GM19467 (cell line): ENCODE measurements around the gene XPOT.
"Not testable (repeated sequence)": the region's sequence is repeated elsewhere in the genome, so short reads cannot be mapped to it uniquely, and the experiment has no call there.

Source experiments
- ATAC-seq: cut with Tn5 transposase; IDR thresholded peaks from one replicate; pipeline ENCODE4 v1.9.1; 2021; ENCODE audit warnings: mild to moderate bottlenecking, moderate library complexity; ENCODE audit not compliant: unreplicated experiment

XPOT gene

GRCh38 chr12:64403707-64404469, at the start of gene XPOT:
XPOT (plus strand) TSS chr12:64404392; CDS start chr12:64410036, 5,644 bp downstream.
- peak; percentile 96 for ATAC-seq

- not testable (repeated sequence) for ATAC-seq
Measured at GRCh38 chr12:64356209-64356608, 48.0 kb upstream of the XPOT start.

GRCh38 chr12:64361173-64361572, 43.0 kb upstream of the XPOT start:
- not testable (repeated sequence) for ATAC-seq

- no peak for ATAC-seq
Measured at GRCh38 chr12:64362721-64363305, 41.4 kb upstream of the XPOT start.

GRCh38 chr12:64383675-64384074, 20.5 kb upstream of the XPOT start:
- no peak for ATAC-seq

GRCh38 chr12:64385019-64385418, 19.2 kb upstream of the XPOT start:
- no peak for ATAC-seq

- no peak for ATAC-seq
Measured at GRCh38 chr12:64385468-64385867, 18.7 kb upstream of the XPOT start.

GRCh38 chr12:64387197-64387816, 16.9 kb upstream of the XPOT start:
- ATAC-seq: no peak

GRCh38 chr12:64389154-64389553, 15.0 kb upstream of the XPOT start:
- no peak for ATAC-seq

GRCh38 chr12:64390275-64390851, 13.8 kb upstream of the XPOT start, which contains the start of gene C12orf56:
C12orf56 (minus strand) TSS chr12:64390758; CDS start chr12:64390565, 193 bp downstream.
- ATAC-seq: no peak

- ATAC-seq: no peak
Measured at GRCh38 chr12:64392221-64392620, 12.0 kb upstream of the XPOT start.

GRCh38 chr12:64395739-64396138, 8.5 kb upstream of the XPOT start:
- ATAC-seq: no peak

GRCh38 chr12:64400041-64400440, 4.2 kb upstream of the XPOT start:
- no peak for ATAC-seq

- ATAC-seq: no peak
Measured at GRCh38 chr12:64402181-64402580, 2.0 kb upstream of the XPOT start.

- peak; percentile 29 for ATAC-seq
Measured at GRCh38 chr12:64404470-64405256, 471 bp downstream of the XPOT start.

GRCh38 chr12:64407342-64408223, 3.4 kb downstream of the XPOT start:
- no peak for ATAC-seq

- no peak for ATAC-seq
Measured at GRCh38 chr12:64411427-64411826, 7.2 kb downstream of the XPOT start.

GRCh38 chr12:64412459-64412858, 8.3 kb downstream of the XPOT start:
- ATAC-seq: no peak

GRCh38 chr12:64413884-64414283, 9.7 kb downstream of the XPOT start:
- no peak for ATAC-seq

GRCh38 chr12:64418209-64418608, 14.0 kb downstream of the XPOT start:
- ATAC-seq: no peak
